Eye (tissue), 1 donor: ENCODE measurements around the gene NBPF10.
"Not testable (repeated sequence)": the region's sequence is repeated elsewhere in the genome, so short reads cannot be mapped to it uniquely, and the experiment has no call there.

Experiments
- DNase-seq: peaks from one replicate; pipeline ENCODE4 v3.0.0-alpha.2; 2015

The NBPF10 gene, protein sequence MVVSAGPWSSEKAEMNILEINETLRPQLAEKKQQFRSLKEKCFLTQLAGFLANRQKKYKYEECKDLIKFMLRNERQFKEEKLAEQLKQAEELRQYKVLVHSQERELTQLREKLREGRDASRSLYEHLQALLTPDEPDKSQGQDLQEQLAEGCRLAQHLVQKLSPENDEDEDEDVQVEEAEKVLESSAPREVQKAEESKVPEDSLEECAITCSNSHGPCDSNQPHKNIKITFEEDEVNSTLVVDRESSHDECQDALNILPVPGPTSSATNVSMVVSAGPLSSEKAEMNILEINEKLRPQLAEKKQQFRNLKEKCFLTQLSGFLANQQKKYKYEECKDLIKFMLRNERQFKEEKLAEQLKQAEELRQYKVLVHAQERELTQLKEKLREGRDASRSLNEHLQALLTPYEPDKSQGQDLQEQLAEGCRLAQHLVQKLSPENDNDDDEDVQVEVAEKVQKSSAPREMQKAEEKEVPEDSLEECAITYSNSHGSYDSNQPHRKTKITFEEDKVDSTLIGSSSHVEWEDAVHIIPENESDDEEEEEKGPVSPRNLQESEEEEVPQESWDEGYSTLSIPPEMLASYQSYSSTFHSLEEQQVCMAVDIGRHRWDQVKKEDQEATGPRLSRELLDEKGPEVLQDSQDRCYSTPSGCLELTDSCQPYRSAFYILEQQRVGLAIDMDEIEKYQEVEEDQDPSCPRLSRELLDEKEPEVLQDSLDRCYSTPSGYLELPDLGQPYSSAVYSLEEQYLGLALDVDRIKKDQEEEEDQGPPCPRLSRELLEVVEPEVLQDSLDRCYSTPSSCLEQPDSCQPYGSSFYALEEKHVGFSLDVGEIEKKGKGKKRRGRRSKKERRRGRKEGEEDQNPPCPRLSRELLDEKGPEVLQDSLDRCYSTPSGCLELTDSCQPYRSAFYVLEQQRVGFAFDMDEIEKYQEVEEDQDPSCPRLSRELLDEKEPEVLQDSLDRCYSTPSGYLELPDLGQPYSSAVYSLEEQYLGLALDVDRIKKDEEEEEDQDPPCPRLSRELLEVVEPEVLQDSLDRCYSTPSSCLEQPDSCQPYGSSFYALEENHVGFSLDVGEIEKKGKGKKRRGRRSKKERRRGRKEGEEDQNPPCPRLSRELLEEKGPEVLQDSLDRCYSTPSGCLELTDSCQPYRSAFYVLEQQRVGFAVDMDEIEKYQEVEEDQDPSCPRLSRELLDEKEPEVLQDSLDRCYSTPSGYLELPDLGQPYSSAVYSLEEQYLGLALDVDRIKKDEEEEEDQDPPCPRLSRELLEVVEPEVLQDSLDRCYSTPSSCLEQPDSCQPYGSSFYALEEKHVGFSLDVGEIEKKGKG (N-terminal part only)

DNA sequence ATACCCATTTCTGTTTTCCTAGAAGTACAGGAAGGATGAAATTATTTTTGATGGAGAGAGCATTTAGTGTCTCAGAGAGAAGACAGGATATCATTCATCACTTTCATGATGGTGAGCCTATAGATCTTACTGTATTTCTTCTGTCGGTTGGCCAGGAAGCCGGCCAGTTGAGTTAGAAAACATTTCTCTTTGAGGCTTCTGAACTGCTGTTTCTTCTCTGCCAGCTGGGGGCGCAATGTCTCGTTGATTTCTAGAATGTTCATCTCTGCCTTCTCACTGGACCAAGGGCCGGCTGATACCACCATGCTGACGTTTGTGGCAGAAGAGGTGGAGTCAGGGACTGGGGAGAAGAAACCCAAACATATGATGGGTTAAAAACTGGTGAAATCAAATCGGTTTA is at the start of gene NBPF10:
NBPF10 (minus strand) TSS at position 340 of the 400 bp plus-strand sequence; CDS start at position 305, 35 bp downstream.
- not testable (repeated sequence) for DNase-seq

DNA sequence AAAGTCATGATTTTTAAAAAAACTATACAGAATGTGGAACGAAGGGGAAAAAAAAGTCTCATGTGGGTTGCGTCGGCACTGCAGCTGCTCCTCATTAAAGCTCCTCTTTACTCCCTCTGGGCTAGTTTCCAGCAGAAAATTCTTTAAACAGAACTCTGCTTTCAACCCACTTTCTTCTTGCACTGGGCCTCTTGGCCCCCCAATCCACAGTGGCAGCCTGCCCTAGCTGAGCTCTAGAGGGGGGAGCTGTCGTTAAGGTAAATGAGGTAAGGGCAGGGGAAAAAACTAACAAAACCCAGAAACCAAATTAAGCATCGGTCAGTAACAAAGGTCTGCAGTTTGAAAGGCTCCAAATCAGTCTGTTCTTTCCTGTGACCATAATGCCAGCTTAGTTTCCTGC is 29.9 kb upstream of the NBPF10 start:
- DNase-seq: not testable (repeated sequence)

DNA sequence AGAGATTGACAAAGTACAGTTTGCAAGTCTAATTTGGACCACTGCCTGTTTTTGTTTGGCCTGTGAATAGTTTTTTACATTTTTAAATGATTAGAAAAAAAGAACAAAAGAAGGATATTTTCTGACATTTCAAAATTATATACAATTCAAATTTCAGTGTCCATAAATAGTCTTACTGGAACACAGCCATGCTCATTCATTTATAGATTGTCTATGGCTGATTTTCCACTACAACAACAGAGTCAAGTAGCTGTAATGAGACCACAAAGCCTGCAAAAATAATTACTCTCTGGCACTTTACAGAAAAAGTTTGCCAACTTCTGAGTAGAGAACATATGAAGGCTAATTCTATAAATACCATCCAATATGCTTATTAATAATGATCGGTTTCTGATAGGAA is 23.1 kb upstream of the NBPF10 start:
- DNase-seq: not testable (repeated sequence)

DNA sequence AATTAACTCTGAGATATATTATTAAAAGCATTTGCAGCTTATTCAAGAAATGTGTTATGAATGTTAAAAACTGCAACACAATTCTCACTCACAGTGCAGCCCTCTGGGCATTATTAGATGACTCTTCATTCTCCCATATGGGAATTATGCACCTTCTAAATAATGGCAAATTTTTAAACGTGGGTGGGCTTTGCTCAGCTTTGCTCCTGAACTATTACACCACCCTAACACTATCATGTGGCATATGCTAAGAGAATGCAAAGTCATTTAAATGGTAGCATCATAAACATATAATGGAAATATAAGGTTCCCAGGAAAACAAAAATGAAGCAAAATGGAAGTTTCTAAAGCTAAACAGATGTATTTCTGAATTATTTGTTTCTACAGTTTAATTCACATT is 22.7 kb upstream of the NBPF10 start:
- not testable (repeated sequence) for DNase-seq
